SH-SY5Y (cell line): ENCODE results near the gene SCN2B.

Source experiments
- GATA2 ChIP-seq: IDR thresholded peaks from 2 replicates; pipeline ENCODE4 v1.6.1; 2011; ENCODE audit warnings: mild to moderate bottlenecking, low read depth, low read length
- GATA3 ChIP-seq: IDR thresholded peaks from 2 replicates; pipeline ENCODE4 v1.6.1; 2011; ENCODE audit warnings: low read depth, mild to moderate bottlenecking, low read length, moderate library complexity

- no peak for TF ChIP-seq GATA2
- TF ChIP-seq GATA3, result no peak
These were observed 18.6 kb upstream of the SCN2B start for GRCh38 chr11:118194835-118195627.
